ENCODE data around the gene TPMT. TPM values are rescaled to one million over a fixed set of nuclear protein-coding genes. Genes with fewer than 3 reads are reported as not detected.

TPMT gene
- total RNA-seq, 1 experiment from 2014 or later = 8.3 TPM

GRCh38 chr6:18117136-18117535 is 37.7 kb downstream of the TPMT start:
- BruUV-seq (replicated peaks) = no TSS peak
- H3K27ac ChIP-seq (ENCODE audit: low read depth, low read length, poor library complexity, severe bottlenecking) = no peak overlapping the region
- CTCF ChIA-PET = no interaction called here
- TF ChIP-seq CTCF (conservative IDR thresholded peaks at IDR 0.05; ENCODE audit: low read depth, low read length) = no peak
- TF ChIP-seq EZH2 (IDR thresholded peaks at IDR 0.05; ENCODE audit: borderline replicate concordance, low read depth, low read length, poor library complexity, severe bottlenecking) = no peak
- no peaks in the 10 kb centered on the region for H3K9me3 ChIP-seq (ENCODE audit: low read depth, low read length, poor library complexity, severe bottlenecking)
- no peaks in the 10 kb centered on the region for H3K36me3 ChIP-seq (ENCODE audit: insufficient read depth, low read length, poor library complexity, severe bottlenecking)
- no peak overlapping the region for H3K4me3 ChIP-seq (ENCODE audit: low read depth, low read length, poor library complexity, severe bottlenecking)
- POLR2A ChIA-PET (ENCODE audit: low non-redundant PET) = no interaction called here
- DNase-seq (ENCODE audit: low spot score) = no peak
- H3K4me1 ChIP-seq (ENCODE audit: insufficient read depth, low read length, poor library complexity, severe bottlenecking) = peaks cover 9% of the 10 kb centered on the region
- H3K27me3 ChIP-seq (replicated peaks; ENCODE audit: insufficient read depth, low read depth, low read length, poor library complexity) = no peaks in the 10 kb centered on the region
- intact Hi-C loops (cut with micrococcal nuclease; ENCODE audit: unreplicated experiment) = no loop called here

GRCh38 chr6:18115356-18115755 is 39.5 kb downstream of the TPMT start:
- Histone ChIP-seq H3K9me3 (ENCODE audit: low read depth, low read length, poor library complexity, severe bottlenecking) (no peaks in the 10 kb centered on the region), H3K36me3 (ENCODE audit: insufficient read depth, low read length, poor library complexity, severe bottlenecking) (no peaks in the 10 kb centered on the region), H3K27me3 (replicated peaks; ENCODE audit: insufficient read depth, low read depth, low read length, poor library complexity) (no peaks in the 10 kb centered on the region), H3K27ac (ENCODE audit: low read depth, low read length, poor library complexity, severe bottlenecking) (no peak overlapping the region), H3K4me3 (ENCODE audit: low read depth, low read length, poor library complexity, severe bottlenecking) (no peak overlapping the region), H3K4me1 (ENCODE audit: insufficient read depth, low read length, poor library complexity, severe bottlenecking) (no peaks in the 10 kb centered on the region)
- TF ChIP-seq CTCF (conservative IDR thresholded peaks at IDR 0.05; ENCODE audit: low read depth, low read length) (no peak), EZH2 (IDR thresholded peaks at IDR 0.05; ENCODE audit: borderline replicate concordance, low read depth, low read length, poor library complexity, severe bottlenecking) (no peak)
- POLR2A ChIA-PET (ENCODE audit: low non-redundant PET) = no interaction called here
- DNase-seq (ENCODE audit: low spot score) = no peak
- intact Hi-C loops (cut with micrococcal nuclease; ENCODE audit: unreplicated experiment) = no loop called here
- CTCF ChIA-PET = no interaction called here
- BruUV-seq (replicated peaks) = no TSS peak

- POLR2A ChIA-PET (ENCODE audit: low non-redundant PET) = no interaction called here
- H3K9me3 ChIP-seq (ENCODE audit: low read depth, low read length, poor library complexity, severe bottlenecking) = no peaks in the 10 kb centered on the region
- no peaks in the 10 kb centered on the region for H3K36me3 ChIP-seq (ENCODE audit: insufficient read depth, low read length, poor library complexity, severe bottlenecking)
- BruUV-seq (replicated peaks) = no TSS peak
- H3K27me3 ChIP-seq (replicated peaks; ENCODE audit: insufficient read depth, low read depth, low read length, poor library complexity) = no peaks in the 10 kb centered on the region
- CTCF ChIA-PET = no interaction called here
- H3K4me3 ChIP-seq (ENCODE audit: low read depth, low read length, poor library complexity, severe bottlenecking) = no peak overlapping the region
- H3K4me1 ChIP-seq (ENCODE audit: insufficient read depth, low read length, poor library complexity, severe bottlenecking) = no peaks in the 10 kb centered on the region
- TF ChIP-seq EZH2 (IDR thresholded peaks at IDR 0.05; ENCODE audit: borderline replicate concordance, low read depth, low read length, poor library complexity, severe bottlenecking) (no peak), CTCF (conservative IDR thresholded peaks at IDR 0.05; ENCODE audit: low read depth, low read length) (no peak)
- intact Hi-C loops (cut with micrococcal nuclease; ENCODE audit: unreplicated experiment) = no loop called here
- DNase-seq (ENCODE audit: low spot score) = no peak
- no peak overlapping the region for H3K27ac ChIP-seq (ENCODE audit: low read depth, low read length, poor library complexity, severe bottlenecking)
These were observed 44.7 kb downstream of the TPMT start for GRCh38 chr6:18110162-18110561.
